Trophoblast cell (in vitro differentiated cells and primary cell): ENCODE data around the gene EFNA3.

ENCODE experiments used
- DNase-seq, 2 donors: peaks; one replicate each; pipeline ENCODE4 v3.0.0-alpha.2; 2016
- H2AFZ ChIP-seq: 2 replicates; pipeline ENCODE4 v1.6.1; 2013; ENCODE audit warnings: low read length, moderate library complexity, mild to moderate bottlenecking; ENCODE audit not compliant: insufficient read depth, poor library complexity
- H2AK5ac ChIP-seq: 2 replicates; pipeline ENCODE4 v1.6.1; 2013; ENCODE audit warnings: mild to moderate bottlenecking, low read length
- H2BK120ac ChIP-seq: 2 replicates; pipeline ENCODE4 v1.6.1; 2013; ENCODE audit warnings: low read length, mild to moderate bottlenecking, moderate library complexity; ENCODE audit not compliant: insufficient read depth, poor library complexity
- H2BK12ac ChIP-seq: 2 replicates; pipeline ENCODE4 v1.6.1; 2013; ENCODE audit warnings: mild to moderate bottlenecking, low read length, moderate library complexity
- H2BK5ac ChIP-seq: 2 replicates; pipeline ENCODE4 v1.6.1; 2013; ENCODE audit warnings: low read length, low read depth, moderate library complexity, mild to moderate bottlenecking; ENCODE audit not compliant: poor library complexity
- H3K14ac ChIP-seq: 2 replicates; pipeline ENCODE4 v1.6.1; 2013; ENCODE audit warnings: mild to moderate bottlenecking, low read length
- H3K18ac ChIP-seq: 2 replicates; pipeline ENCODE4 v1.6.1; 2013; ENCODE audit warnings: mild to moderate bottlenecking, low read length
- H3K23ac ChIP-seq: 2 replicates; pipeline ENCODE4 v1.6.1; 2013; ENCODE audit warnings: low read length
- H3K27ac ChIP-seq: 2 replicates; pipeline ENCODE4 v1.5.1; 2013; ENCODE audit warnings: low read depth, mild to moderate bottlenecking, inconsistent platforms, low read length, moderate library complexity
- H3K27me3 ChIP-seq: 2 replicates; pipeline ENCODE4 v1.6.1; 2013; ENCODE audit warnings: inconsistent platforms, mild to moderate bottlenecking, low read length, moderate library complexity; ENCODE audit not compliant: insufficient read depth
- H3K36me3 ChIP-seq, 2 experiments: 1 replicate in 1 of 2; 2 replicates in 1 of 2; pipeline ENCODE4 v1.6.1; 2013; ENCODE audit warnings: low read length in 2 of 2, mild to moderate bottlenecking in 2 of 2, moderate library complexity in 1 of 2; ENCODE audit not compliant: insufficient read depth in 2 of 2, control insufficient read depth in 1 of 2
- H3K4ac ChIP-seq: 2 replicates; pipeline ENCODE4 v1.6.1; 2013; ENCODE audit warnings: low read depth, mild to moderate bottlenecking, low read length, moderate library complexity
- H3K4me1 ChIP-seq, 2 experiments: 1 replicate in 1 of 2; 2 replicates in 1 of 2; pipeline ENCODE4 v1.6.1; 2013; ENCODE audit warnings: low read length in 2 of 2, mild to moderate bottlenecking in 2 of 2, moderate library complexity in 1 of 2; ENCODE audit not compliant: insufficient read depth in 2 of 2, control insufficient read depth in 1 of 2
- H3K4me2 ChIP-seq: 2 replicates; pipeline ENCODE4 v1.6.1; 2013; ENCODE audit warnings: inconsistent platforms, mild to moderate bottlenecking, low read length, moderate library complexity
- H3K4me3 ChIP-seq: 2 replicates; pipeline ENCODE4 v1.5.1; 2013; ENCODE audit warnings: mild to moderate bottlenecking, low read depth, low read length, inconsistent platforms
- H3K79me1 ChIP-seq: one replicate; pipeline ENCODE4 v1.6.1; 2013; ENCODE audit warnings: low read length
- H3K79me2 ChIP-seq: 2 replicates; pipeline ENCODE4 v1.6.1; 2013; ENCODE audit warnings: low read length, mild to moderate bottlenecking; ENCODE audit not compliant: control insufficient read depth, insufficient read depth, poor library complexity
- H3K9ac ChIP-seq: 2 replicates; pipeline ENCODE4 v1.6.1; 2013; ENCODE audit warnings: mild to moderate bottlenecking, low read length
- H3K9me3 ChIP-seq: 2 replicates; pipeline ENCODE4 v1.6.1; 2013; ENCODE audit warnings: low read depth, mild to moderate bottlenecking, control low read depth, inconsistent platforms, low read length; ENCODE audit not compliant: insufficient read depth
- H4K12ac ChIP-seq: 2 replicates; pipeline ENCODE4 v1.6.1; 2013; ENCODE audit warnings: low read depth, mild to moderate bottlenecking, low read length, moderate library complexity
- H4K8ac ChIP-seq: 2 replicates; pipeline ENCODE4 v1.6.1; 2013; ENCODE audit warnings: low read depth, mild to moderate bottlenecking, low read length, moderate library complexity
- H4K91ac ChIP-seq: one replicate; pipeline ENCODE4 v1.6.1; 2013; ENCODE audit warnings: low read depth, mild to moderate bottlenecking, low read length, moderate library complexity
- WGBS: extraction: QIAGEN DNeasy Blood & Tissue Kit; methylation state at CpG from one replicate; pipeline ENCODE4 v1.1.7; 2013; ENCODE audit warnings: missing lambda C conversion rate; ENCODE audit not compliant: insufficient read length, insufficient coverage; ENCODE audit errors: extremely low coverage; 5-methylcytosine and 5-hydroxymethylcytosine counted together

The EFNA3 gene

GRCh38 chr1:155072531-155073289 lies 5.9 kb upstream of the EFNA3 start:
- Histone ChIP-seq H3K23ac (no peak overlapping the region), H3K79me2 (no peaks in the 10 kb centered on the region), H3K4me1 (peaks cover 4 to 10% of the 10 kb centered on the region in 2 experiments), H3K36me3 (peaks cover 12% of the 10 kb centered on the region in 2 experiments), H3K9me3 (peaks cover 5% of the 10 kb centered on the region), H2AFZ (no peak overlapping the region), H3K4me3 (no peak overlapping the region), H3K18ac (no peak overlapping the region), H2BK5ac (no peak overlapping the region), H3K27me3 (peaks cover 21% of the 10 kb centered on the region), H2BK12ac (no peak overlapping the region), H2BK120ac (no peak overlapping the region), H4K91ac (no peak overlapping the region), H4K12ac (no peak overlapping the region), H2AK5ac (no peak overlapping the region), H3K27ac (no peak overlapping the region), H3K4ac (no peak overlapping the region), H3K4me2 (no peak overlapping the region), H4K8ac (no peak overlapping the region), H3K14ac (no peak overlapping the region), H3K79me1 (no peaks in the 10 kb centered on the region), H3K9ac (no peak overlapping the region)
- DNase-seq, result no peak
- no CpG with 5 or more reads among the region's 7 CpGs for WGBS

- H3K4me2 ChIP-seq, result no peak overlapping the region
- H3K18ac ChIP-seq, result no peak overlapping the region
- H4K91ac ChIP-seq, result no peak overlapping the region
- no peak overlapping the region for H3K9ac ChIP-seq
- no peak overlapping the region for H3K27ac ChIP-seq
- H2AFZ ChIP-seq, result no peak overlapping the region
- no peak overlapping the region for H4K8ac ChIP-seq
- no peak overlapping the region for H2BK12ac ChIP-seq
- no peak overlapping the region for H3K14ac ChIP-seq
- DNase-seq, result no peak
- no peak overlapping the region for H2BK5ac ChIP-seq
- no peak overlapping the region for H3K4me3 ChIP-seq
- H3K36me3 ChIP-seq, result peaks cover 10 to 11% of the 10 kb centered on the region in 2 experiments
- no peak overlapping the region for H2AK5ac ChIP-seq
- no CpG with 5 or more reads among the region's 3 CpGs for WGBS
- no peaks in the 10 kb centered on the region for H3K79me2 ChIP-seq
- peaks cover 21% of the 10 kb centered on the region for H3K27me3 ChIP-seq
- H3K4ac ChIP-seq, result no peak overlapping the region
- no peak overlapping the region for H4K12ac ChIP-seq
- no peak overlapping the region for H2BK120ac ChIP-seq
- no peaks in the 10 kb centered on the region for H3K79me1 ChIP-seq
- no peak overlapping the region for H3K23ac ChIP-seq
- peaks cover 5% of the 10 kb centered on the region for H3K9me3 ChIP-seq
- peaks cover 4 to 15% of the 10 kb centered on the region in 2 experiments for H3K4me1 ChIP-seq
Observed at GRCh38 chr1:155073377-155074242, 5.0 kb upstream of the EFNA3 start.

- Histone ChIP-seq H3K14ac (no peak overlapping the region), H3K36me3 (no peaks in the 10 kb centered on the region), H2BK12ac (no peak overlapping the region), H2BK5ac (no peak overlapping the region), H3K18ac (no peak overlapping the region), H3K79me2 (no peaks in the 10 kb centered on the region), H2AK5ac (no peak overlapping the region), H4K91ac (no peak overlapping the region), H4K12ac (no peak overlapping the region), H3K9me3 (peaks cover 4% of the 10 kb centered on the region), H2BK120ac (no peak overlapping the region), H3K4me1 (peaks cover 11 to 24% of the 10 kb centered on the region in 2 experiments), H3K23ac (no peak overlapping the region), H3K79me1 (no peaks in the 10 kb centered on the region), H3K4me3 (no peak overlapping the region), H3K4me2 (no peak overlapping the region), H3K9ac (no peak overlapping the region), H3K27me3 (peaks cover 36% of the 10 kb centered on the region), H4K8ac (no peak overlapping the region), H2AFZ (no peak overlapping the region), H3K27ac (no peak overlapping the region), H3K4ac (no peak overlapping the region)
- no peak for DNase-seq
- no CpG with 5 or more reads among the region's 5 CpGs for WGBS
Observed at GRCh38 chr1:155075535-155075934, 3.1 kb upstream of the EFNA3 start.

GRCh38 chr1:155076371-155076770 lies 2.3 kb upstream of the EFNA3 start:
- Histone ChIP-seq H3K23ac (no peak overlapping the region), H3K79me1 (no peaks in the 10 kb centered on the region), H3K4me2 (no peak overlapping the region), H4K12ac (no peak overlapping the region), H2AFZ (no peak overlapping the region), H2BK5ac (no peak overlapping the region), H3K9me3 (peaks cover 6% of the 10 kb centered on the region), H3K27me3 (peaks cover 41% of the 10 kb centered on the region), H2BK120ac (no peak overlapping the region), H2AK5ac (no peak overlapping the region), H3K36me3 (no peaks in the 10 kb centered on the region), H4K91ac (no peak overlapping the region), H3K9ac (no peak overlapping the region), H3K27ac (no peak overlapping the region), H3K4ac (no peak overlapping the region), H3K14ac (no peak overlapping the region), H3K18ac (no peak overlapping the region), H3K79me2 (no peaks in the 10 kb centered on the region), H4K8ac (no peak overlapping the region), H2BK12ac (no peak overlapping the region), H3K4me3 (no peak overlapping the region), H3K4me1 (peaks cover 11 to 24% of the 10 kb centered on the region in 2 experiments)
- DNase-seq, result no peak
- WGBS, result no CpG with 5 or more reads among the region's 1 CpG
